HG02642 (cell line): ENCODE measurements around the gene KCNJ18.
"Not testable (repeated sequence)": the region's sequence is repeated elsewhere in the genome, so short reads cannot be mapped to it uniquely, and the experiment has no call there.

ENCODE experiments used
- ATAC-seq: cut with Tn5 transposase; IDR thresholded peaks from one replicate; pipeline ENCODE4 v1.9.1; 2021; ENCODE audit warnings: mild to moderate bottlenecking; ENCODE audit not compliant: unreplicated experiment, poor library complexity

Gene KCNJ18

DNA sequence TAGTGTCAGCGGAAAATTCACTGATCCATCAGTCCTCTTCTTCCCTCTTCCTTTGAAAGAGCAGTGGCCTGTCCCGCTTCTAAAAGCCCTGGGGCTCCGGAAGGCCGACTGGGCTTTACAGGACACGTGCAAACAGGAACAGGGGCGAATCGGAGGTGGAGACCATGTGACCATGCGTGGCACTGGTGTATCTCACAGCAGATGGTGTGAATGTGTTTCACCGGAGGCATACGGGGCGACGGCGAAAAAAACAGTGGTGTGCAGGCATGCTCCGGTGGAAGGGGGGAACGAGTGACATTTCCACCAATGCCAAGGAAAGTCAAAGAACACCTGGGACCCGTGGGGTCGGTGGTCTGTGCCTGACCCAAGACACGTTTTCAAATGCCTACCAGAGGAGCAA is 8.4 kb upstream of the KCNJ18 start:
- not testable (repeated sequence) for ATAC-seq

GRCh38 chr17:21684384-21684783 is 7.9 kb upstream of the KCNJ18 start:
- ATAC-seq: not testable (repeated sequence)

DNA sequence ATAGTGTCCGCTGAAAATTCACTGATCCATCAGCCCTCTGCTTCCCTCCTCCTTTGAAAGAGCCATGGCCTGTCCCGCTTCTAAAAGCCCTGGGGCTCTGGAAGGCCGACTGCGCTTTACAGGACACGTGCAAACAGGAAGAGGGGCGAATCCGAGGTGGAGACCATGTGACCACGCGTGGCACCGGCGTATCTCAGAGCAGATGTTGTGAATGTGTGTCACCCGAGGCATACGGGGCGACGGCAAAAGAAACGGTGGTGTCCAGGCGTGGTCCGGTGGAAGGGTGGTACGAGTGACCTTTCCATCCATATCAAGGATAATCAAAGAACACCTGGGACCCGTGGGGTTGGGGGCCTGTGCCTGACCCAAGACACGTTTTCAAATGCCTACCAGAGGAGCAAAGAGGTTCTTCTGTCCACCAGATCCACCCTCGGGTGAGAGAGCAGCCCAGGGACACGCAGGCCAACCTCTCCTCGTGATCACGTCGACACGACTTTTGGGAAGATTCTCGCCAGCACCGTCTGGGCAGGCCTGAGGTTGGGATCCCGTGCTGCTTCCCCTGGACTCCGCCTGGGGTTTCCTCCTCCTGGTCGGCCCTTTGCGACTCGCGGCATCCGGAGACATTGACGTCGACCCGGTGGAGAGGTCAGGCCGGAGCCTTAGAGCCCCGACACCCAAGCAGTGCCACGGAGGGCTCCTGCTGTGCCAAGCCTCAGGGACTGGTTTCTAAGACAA is 7.1 kb upstream of the KCNJ18 start:
- not testable (repeated sequence) for ATAC-seq

DNA sequence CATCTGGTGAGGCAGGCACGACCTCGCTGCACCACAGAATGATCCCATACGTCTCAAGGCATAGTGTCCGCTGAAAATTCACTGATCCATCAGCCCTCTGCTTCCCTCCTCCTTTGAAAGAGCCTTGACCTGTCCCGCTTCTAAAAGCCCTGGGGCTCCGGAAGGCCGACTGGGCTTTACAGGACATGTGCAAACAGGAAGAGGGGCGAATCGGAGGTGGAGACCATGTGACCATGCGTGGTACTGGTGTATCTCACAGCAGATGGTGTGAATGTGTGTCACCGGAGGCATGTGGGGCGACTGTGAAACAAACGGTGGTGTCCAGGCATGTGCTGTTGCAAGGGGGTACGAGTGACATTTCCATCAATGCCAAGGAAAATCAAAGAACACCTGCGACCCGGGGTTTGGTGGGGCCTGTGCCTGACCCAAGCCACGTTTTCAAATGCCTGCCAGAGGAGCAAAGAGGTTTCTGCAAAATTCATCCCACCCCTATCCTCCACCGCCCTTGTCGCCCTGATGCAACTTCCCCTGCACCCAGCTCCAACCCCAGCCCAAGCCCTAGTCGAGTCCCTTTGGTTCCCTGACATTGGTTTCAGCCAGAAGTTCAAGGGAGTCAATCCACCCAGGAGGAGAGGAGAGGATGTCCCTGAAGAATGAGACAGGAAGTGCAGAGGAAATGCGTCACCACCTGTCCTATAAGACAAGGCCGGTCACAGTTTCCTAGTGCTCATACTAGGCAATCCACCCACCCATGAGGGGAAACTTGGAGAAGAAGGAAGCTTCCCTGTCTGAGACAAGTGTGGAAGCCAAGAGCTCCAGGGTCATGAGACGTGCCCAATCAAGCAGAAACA is 5.9 kb upstream of the KCNJ18 start:
- no peak for ATAC-seq

GRCh38 chr17:21687136-21687953 is 5.0 kb upstream of the KCNJ18 start:
- no peak for ATAC-seq

DNA sequence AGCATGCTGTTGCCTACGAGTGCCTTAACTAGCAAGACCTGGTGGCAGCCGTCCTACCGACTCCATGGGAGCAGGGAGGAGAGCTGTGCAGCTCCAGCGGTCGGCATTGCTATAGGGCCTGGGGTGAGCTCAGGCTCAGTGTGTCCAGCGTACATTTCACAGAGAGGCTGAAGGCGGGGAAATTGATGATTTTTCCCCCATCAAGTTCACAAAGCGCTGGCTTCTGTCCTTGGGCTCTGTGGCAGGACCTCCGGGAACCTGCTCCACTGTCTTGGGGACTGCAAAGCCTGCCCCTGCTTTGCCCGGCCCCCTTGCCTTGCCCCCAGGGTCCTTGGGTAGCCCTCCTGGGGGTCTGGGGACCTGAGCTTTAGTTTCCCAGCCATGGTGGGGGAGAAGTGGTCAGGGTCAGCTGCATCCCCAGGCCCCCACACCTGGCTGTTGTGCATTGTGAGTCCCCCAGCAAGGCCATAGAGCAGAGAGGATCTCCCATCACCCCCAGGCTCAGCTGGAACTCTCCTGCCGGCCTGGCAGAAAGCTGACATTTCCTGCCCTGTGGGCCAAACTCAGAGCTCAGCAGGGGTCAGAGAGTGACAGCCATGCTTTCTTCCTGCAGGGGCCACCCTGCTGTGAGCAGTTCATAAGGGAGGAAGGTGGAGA is 3.9 kb upstream of the KCNJ18 start:
- no peak for ATAC-seq

DNA sequence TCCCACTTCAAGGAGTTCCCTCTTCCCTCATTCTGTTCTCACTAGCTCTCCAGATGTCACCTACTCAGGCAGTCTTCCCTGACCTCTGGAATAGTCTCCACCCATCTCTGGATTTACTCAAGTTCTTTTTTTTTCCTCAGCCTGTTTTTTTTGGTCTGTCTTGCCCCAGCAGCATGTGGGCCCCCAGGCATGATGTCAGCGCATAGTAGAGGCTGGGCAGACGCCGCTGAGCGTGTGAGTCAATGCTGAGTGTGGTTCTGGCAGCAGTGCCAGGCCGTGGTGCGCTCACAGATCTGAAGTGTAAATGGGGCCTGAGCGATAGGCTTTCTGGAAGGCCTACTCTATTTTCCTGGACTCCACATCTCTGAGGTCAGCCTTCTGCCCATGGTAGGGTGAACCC is 2.7 kb upstream of the KCNJ18 start:
- no peak for ATAC-seq

GRCh38 chr17:21690811-21691210 is 1.5 kb upstream of the KCNJ18 start:
- ATAC-seq: not testable (repeated sequence)

DNA sequence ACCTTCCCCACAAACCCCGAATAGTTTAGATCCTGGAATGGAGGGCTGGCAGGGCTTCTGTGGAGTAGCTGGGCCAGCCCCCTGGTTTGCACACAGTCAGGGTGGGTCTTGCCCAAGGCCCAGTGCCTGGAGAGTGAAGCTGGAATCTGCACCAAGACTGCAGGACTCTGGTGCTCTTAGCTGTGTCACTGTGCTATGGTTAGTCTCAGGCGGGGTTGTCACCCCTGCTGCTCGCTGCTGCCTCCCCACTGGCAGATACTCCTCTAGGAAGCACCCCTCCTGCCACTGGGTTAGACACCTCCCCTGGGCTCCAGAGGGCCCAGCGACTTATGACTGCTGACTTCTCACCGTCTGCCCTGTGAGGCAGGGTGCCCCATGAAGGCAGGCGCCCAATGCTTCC is 842 bp upstream of the KCNJ18 start:
- not testable (repeated sequence) for ATAC-seq

- ATAC-seq: not testable (repeated sequence)
Measured at GRCh38 chr17:21692704-21693065, 362 bp downstream of the KCNJ18 start.

GRCh38 chr17:21693391-21693796 is 1.1 kb downstream of the KCNJ18 start:
- not testable (repeated sequence) for ATAC-seq

GRCh38 chr17:21693937-21694336 is 1.6 kb downstream of the KCNJ18 start:
- ATAC-seq: not testable (repeated sequence)

GRCh38 chr17:21696227-21696626 is 3.9 kb downstream of the KCNJ18 start:
- not testable (repeated sequence) for ATAC-seq

DNA sequence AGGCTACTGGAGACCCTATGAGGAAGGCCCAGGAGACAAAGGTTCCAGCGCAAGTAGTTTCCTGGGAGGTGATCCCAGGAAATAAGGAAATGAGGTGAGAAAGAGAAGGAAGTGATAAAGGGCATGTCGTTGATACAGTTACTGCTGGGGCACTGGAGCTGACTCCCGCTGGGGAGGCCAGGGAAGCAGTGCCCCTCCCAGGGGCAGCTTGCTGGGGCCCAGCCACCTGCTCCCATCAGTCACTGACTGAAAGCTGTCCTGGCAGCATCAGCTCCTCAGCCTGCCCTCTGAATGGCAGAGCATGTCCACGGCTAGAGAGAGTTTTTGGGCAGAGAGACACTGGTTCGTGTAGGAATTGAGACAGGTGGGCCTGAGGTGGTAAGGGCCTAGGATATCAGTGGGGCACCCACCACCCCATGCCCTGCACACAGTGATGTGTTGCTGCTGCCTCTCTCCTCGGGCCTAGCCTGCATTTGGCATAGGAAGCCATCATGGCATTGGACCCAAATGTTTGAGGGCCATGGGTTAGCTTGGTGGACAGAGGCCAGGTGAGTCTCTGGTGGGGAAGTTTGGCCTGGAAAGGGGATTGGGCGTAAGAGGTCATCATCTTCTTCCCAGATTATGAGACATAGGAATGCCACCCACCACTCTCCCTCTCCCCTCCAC is 4.7 kb downstream of the KCNJ18 start:
- not testable (repeated sequence) for ATAC-seq

DNA sequence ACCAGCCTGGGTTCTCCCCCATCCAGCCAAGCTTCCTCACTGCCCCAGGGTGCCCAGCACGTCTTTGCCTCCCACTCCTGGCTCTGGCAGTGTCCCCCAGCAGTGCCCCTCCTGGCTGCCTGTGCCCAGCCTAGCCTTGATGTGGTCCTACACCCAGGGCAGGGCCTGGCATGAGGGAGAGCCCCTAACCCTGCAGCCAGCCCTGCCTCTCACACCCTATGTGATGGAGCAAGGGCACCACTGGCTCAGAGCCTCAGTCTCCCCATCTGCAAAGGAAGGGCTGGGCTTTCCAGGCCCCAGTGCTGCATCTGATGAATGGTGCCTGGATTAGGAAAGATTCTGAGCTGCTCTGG is 5.2 kb downstream of the KCNJ18 start:
- ATAC-seq: not testable (repeated sequence)

GRCh38 chr17:21698437-21699075 is 6.2 kb downstream of the KCNJ18 start:
- ATAC-seq: not testable (repeated sequence)

- ATAC-seq: not testable (repeated sequence)
Measured at GRCh38 chr17:21699124-21699523, 6.8 kb downstream of the KCNJ18 start.

- not testable (repeated sequence) for ATAC-seq
Measured at GRCh38 chr17:21699573-21700236, 7.4 kb downstream of the KCNJ18 start.

GRCh38 chr17:21701090-21701489 is 8.8 kb downstream of the KCNJ18 start:
- ATAC-seq: not testable (repeated sequence)
